SK-N-SH treated with all-trans-retinoic acid at 6 μM for 48 hours (cell line): Measurements from ENCODE around the gene RPN1.

ENCODE experiments used
- ATAC-seq: fragments of 200-7000 bp; cut with Tn5 transposase; 3 replicates; pipeline ENCODE4 v1.9.1; 2020; ENCODE audit warnings: mild to moderate bottlenecking, moderate library complexity
- ARNTL ChIP-seq: fragments of 450-650 bp; formaldehyde crosslinking; IDR thresholded peaks from 2 replicates; pipeline ENCODE4 v1.5.0; 2020; ENCODE audit warnings: low read depth, mild to moderate bottlenecking, moderate library complexity, borderline replicate concordance
- BACH2 ChIP-seq: fragments of 250-450 bp; sonication (Bioruptor Pico); IDR thresholded peaks from 2 replicates; pipeline ENCODE4 v1.9.0; 2021; ENCODE audit warnings: mild to moderate bottlenecking, borderline replicate concordance
- CSDC2 ChIP-seq: fragments of 250-450 bp; sonication (Bioruptor Pico); IDR thresholded peaks from 2 replicates; pipeline ENCODE4 v1.5.0; 2020; ENCODE audit warnings: mild to moderate bottlenecking, moderate library complexity
- ESRRG ChIP-seq: fragments of 250-450 bp; sonication (Bioruptor Pico); IDR thresholded peaks from 2 replicates; pipeline ENCODE4 v1.6.1; 2021; ENCODE audit warnings: mild to moderate bottlenecking
- GLIS3 ChIP-seq: fragments of 250-450 bp; sonication (Bioruptor Pico); IDR thresholded peaks from 2 replicates; pipeline ENCODE4 v1.5.0; 2020; ENCODE audit warnings: mild to moderate bottlenecking, moderate library complexity
- ISL1 ChIP-seq: fragments of 250-450 bp; sonication (Bioruptor Pico); IDR thresholded peaks from 2 replicates; pipeline ENCODE4 v2.1.2; 2022; ENCODE audit warnings: mild to moderate bottlenecking, moderate library complexity
- OSR1 ChIP-seq: fragments of 250-450 bp; sonication (Bioruptor Pico); IDR thresholded peaks from 2 replicates; pipeline ENCODE4 v1.8.0; 2022; ENCODE audit warnings: moderate library complexity, mild to moderate bottlenecking, inconsistent platforms
- PPARA ChIP-seq: fragments of 250-450 bp; sonication (Bioruptor Pico); IDR thresholded peaks from 2 replicates; pipeline ENCODE4 v1.5.0; 2020; ENCODE audit warnings: mild to moderate bottlenecking, borderline replicate concordance
- RARB ChIP-seq: fragments of 250-450 bp; sonication (Bioruptor Pico); IDR thresholded peaks from 2 replicates; pipeline ENCODE4 v1.8.0; 2021; ENCODE audit warnings: mild to moderate bottlenecking, moderate library complexity
- SNAI2 ChIP-seq: fragments of 250-450 bp; sonication (Bioruptor Pico); IDR thresholded peaks from 2 replicates; pipeline ENCODE4 v1.5.0; 2020; ENCODE audit warnings: mild to moderate bottlenecking, moderate library complexity
- TCF4 ChIP-seq: fragments of 250-450 bp; sonication (Bioruptor Pico); IDR thresholded peaks from 2 replicates; pipeline ENCODE4 v1.8.0; 2021; ENCODE audit warnings: mild to moderate bottlenecking, moderate library complexity, borderline replicate concordance
- TOX ChIP-seq: fragments of 250-450 bp; sonication (Bioruptor Pico); IDR thresholded peaks from 2 replicates; pipeline ENCODE4 v1.8.0; 2021; ENCODE audit warnings: mild to moderate bottlenecking, moderate library complexity, borderline replicate concordance
- ZFP3 ChIP-seq: fragments of 250-450 bp; sonication (Bioruptor Pico); IDR thresholded peaks from 2 replicates; pipeline ENCODE4 v1.5.0; 2020; ENCODE audit warnings: mild to moderate bottlenecking, moderate library complexity
- ZFP30 ChIP-seq: fragments of 450-650 bp; formaldehyde crosslinking; IDR thresholded peaks from 2 replicates; pipeline ENCODE4 v1.5.0; 2022; ENCODE audit warnings: mild to moderate bottlenecking, moderate library complexity
- ZNF565 ChIP-seq: fragments of 450-650 bp; formaldehyde crosslinking; conservative IDR thresholded peaks from 2 replicates; pipeline ENCODE4 v1.5.0; 2020; ENCODE audit warnings: low read depth, mild to moderate bottlenecking, moderate library complexity
- ZNF70 ChIP-seq: fragments of 450-650 bp; formaldehyde crosslinking; IDR thresholded peaks from 2 replicates; pipeline ENCODE4 v1.5.0; 2020; ENCODE audit warnings: mild to moderate bottlenecking, moderate library complexity
- ZNF8 ChIP-seq: fragments of 450-650 bp; formaldehyde crosslinking; IDR thresholded peaks from 2 replicates; pipeline ENCODE4 v1.5.0; 2020; ENCODE audit warnings: mild to moderate bottlenecking, moderate library complexity
- TF ChIP-seq, protein P1 (sequence below): fragments of 250-450 bp; sonication (Bioruptor Pico); IDR thresholded peaks from 2 replicates; pipeline ENCODE4 v1.5.1; 2020; ENCODE audit warnings: low read depth, mild to moderate bottlenecking, moderate library complexity
- TF ChIP-seq, protein P2 (sequence below): fragments of 250-450 bp; sonication (Bioruptor Pico); IDR thresholded peaks from 2 replicates; pipeline ENCODE4 v1.8.0; 2021; ENCODE audit warnings: low read depth, mild to moderate bottlenecking, moderate library complexity, borderline replicate concordance
- TF ChIP-seq, protein P3 (sequence below): fragments of 250-450 bp; sonication (Bioruptor Pico); IDR thresholded peaks from 2 replicates; pipeline ENCODE4 v1.5.1; 2021; ENCODE audit warnings: mild to moderate bottlenecking, moderate library complexity
- TF ChIP-seq, protein P4 (sequence below): fragments of 250-450 bp; sonication (Bioruptor Pico); IDR thresholded peaks from 2 replicates; pipeline ENCODE4 v1.5.0; 2020; ENCODE audit warnings: mild to moderate bottlenecking, moderate library complexity

The RPN1 gene

DNA sequence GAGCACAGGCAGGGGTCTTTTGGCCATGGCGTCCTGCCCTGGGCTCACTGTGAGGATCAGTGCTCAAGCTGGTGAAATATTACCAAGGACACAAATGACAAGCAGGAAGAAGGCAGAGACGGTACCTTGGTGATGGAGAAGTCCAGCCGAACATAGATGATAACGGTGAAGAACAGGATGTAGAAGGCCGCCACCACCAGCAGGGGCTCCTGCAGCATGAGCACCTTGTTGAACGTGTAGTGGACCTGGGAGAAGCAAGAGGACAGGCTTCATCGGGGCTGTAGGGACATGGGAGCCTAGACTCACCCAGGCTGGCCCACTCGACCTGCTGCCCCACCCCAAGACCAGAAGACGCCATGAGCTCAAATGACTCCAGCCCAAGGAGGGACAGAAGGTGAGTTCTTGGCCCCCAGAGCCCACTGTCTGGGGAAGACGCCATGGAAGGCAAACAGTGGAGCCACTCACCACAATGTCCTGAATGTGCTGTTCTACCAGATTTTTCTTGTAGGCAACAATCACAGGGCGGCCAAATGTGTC lies 25.1 kb downstream of the RPN1 start:
- ATAC-seq, result no peak
- TF ChIP-seq ISL1 (CRISPR knock-in tag) (no peak), CSDC2 (no peak)

DNA sequence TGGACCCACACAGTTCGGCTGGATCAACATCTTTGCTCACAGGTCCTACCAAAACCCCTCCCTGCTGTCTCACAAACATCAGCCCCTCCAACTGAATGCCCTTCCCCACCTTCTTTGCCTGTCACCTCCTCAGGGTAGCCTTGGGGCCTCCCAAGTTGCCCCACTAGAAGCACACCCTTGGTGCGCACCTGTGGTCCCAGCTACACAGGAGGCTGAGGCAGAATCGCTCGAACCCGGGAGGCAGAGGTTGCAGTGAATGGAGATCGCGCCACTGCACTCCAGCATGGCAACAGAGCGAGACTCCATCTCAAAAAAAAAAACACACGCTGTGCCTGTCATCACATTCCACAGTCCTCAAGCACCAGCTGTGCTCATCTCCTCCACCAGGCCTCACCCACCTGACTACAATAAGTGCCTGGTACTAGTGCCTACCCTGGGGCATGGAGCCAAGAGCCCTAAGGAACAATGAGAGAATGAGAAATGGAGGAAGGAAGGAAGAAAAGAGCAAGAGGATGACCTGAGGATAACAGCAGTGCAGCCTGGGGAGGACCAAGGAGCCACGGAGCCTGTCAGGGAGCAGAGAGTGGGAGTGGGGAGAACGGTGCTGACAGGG lies 26.0 kb downstream of the RPN1 start:
- ATAC-seq, result no peak
- no peak for TF ChIP-seq BACH2 (CRISPR knock-in tag)
- no peak for TF ChIP-seq ZNF8 (CRISPR knock-in tag)
- TF ChIP-seq, protein P1, sequence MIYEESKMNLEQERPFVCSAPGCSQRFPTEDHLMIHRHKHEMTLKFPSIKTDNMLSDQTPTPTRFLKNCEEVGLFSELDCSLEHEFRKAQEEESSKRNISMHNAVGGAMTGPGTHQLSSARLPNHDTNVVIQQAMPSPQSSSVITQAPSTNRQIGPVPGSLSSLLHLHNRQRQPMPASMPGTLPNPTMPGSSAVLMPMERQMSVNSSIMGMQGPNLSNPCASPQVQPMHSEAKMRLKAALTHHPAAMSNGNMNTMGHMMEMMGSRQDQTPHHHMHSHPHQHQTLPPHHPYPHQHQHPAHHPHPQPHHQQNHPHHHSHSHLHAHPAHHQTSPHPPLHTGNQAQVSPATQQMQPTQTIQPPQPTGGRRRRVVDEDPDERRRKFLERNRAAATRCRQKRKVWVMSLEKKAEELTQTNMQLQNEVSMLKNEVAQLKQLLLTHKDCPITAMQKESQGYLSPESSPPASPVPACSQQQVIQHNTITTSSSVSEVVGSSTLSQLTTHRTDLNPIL (CRISPR knock-in tag), result no peak
- TF ChIP-seq OSR1 (CRISPR knock-in tag), result no peak
- TF ChIP-seq ZNF565, result no peak
- TF ChIP-seq, all 23 proteins: peak for 0

DNA sequence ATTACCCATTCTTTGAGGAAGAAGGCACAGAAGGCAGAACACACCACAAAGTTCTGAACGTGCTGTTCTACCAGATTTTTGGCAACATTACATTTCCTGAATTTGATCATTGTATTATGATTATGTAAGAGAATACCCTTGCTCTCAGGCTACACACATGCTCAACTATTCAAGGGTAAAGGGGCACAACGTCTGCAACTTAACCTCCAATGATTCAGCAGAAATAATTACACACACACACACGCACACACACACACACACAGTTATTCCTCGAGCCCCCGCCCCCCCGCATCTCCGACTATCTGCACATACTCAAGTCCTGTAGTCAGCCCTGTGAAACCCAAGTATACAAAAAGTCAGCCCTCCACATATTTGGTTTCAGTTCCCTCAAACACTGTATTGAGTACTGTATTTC lies 26.8 kb downstream of the RPN1 start:
- ATAC-seq, result no peak
- TF ChIP-seq ISL1 (CRISPR knock-in tag), result no peak
- TF ChIP-seq TOX, result no peak
- no peak for TF ChIP-seq ZFP30 (CRISPR knock-in tag)
- no peak for TF ChIP-seq RARB (CRISPR knock-in tag)
- TF ChIP-seq, protein P2, sequence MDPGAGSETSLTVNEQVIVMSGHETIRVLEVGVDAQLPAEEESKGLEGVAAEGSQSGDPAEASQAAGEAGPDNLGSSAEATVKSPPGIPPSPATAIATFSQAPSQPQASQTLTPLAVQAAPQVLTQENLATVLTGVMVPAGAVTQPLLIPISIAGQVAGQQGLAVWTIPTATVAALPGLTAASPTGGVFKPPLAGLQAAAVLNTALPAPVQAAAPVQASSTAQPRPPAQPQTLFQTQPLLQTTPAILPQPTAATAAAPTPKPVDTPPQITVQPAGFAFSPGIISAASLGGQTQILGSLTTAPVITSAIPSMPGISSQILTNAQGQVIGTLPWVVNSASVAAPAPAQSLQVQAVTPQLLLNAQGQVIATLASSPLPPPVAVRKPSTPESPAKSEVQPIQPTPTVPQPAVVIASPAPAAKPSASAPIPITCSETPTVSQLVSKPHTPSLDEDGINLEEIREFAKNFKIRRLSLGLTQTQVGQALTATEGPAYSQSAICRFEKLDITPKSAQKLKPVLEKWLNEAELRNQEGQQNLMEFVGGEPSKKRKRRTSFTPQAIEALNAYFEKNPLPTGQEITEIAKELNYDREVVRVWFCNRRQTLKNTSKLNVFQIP, result no peak
- no peak for TF ChIP-seq ESRRG
- TF ChIP-seq ZNF70 (CRISPR knock-in tag), result no peak
- TF ChIP-seq, protein P1 (CRISPR knock-in tag), result no peak
- no peak for TF ChIP-seq BACH2 (CRISPR knock-in tag)
- no peak for TF ChIP-seq ARNTL
- TF ChIP-seq ZNF565, result no peak
- TF ChIP-seq ZFP3 (CRISPR knock-in tag), result no peak
- TF ChIP-seq, protein P3, sequence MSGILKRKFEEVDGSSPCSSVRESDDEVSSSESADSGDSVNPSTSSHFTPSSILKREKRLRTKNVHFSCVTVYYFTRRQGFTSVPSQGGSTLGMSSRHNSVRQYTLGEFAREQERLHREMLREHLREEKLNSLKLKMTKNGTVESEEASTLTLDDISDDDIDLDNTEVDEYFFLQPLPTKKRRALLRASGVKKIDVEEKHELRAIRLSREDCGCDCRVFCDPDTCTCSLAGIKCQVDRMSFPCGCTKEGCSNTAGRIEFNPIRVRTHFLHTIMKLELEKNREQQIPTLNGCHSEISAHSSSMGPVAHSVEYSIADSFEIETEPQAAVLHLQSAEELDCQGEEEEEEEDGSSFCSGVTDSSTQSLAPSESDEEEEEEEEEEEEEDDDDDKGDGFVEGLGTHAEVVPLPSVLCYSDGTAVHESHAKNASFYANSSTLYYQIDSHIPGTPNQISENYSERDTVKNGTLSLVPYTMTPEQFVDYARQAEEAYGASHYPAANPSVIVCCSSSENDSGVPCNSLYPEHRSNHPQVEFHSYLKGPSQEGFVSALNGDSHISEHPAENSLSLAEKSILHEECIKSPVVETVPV (CRISPR knock-in tag), result no peak
- TF ChIP-seq, protein P4, sequence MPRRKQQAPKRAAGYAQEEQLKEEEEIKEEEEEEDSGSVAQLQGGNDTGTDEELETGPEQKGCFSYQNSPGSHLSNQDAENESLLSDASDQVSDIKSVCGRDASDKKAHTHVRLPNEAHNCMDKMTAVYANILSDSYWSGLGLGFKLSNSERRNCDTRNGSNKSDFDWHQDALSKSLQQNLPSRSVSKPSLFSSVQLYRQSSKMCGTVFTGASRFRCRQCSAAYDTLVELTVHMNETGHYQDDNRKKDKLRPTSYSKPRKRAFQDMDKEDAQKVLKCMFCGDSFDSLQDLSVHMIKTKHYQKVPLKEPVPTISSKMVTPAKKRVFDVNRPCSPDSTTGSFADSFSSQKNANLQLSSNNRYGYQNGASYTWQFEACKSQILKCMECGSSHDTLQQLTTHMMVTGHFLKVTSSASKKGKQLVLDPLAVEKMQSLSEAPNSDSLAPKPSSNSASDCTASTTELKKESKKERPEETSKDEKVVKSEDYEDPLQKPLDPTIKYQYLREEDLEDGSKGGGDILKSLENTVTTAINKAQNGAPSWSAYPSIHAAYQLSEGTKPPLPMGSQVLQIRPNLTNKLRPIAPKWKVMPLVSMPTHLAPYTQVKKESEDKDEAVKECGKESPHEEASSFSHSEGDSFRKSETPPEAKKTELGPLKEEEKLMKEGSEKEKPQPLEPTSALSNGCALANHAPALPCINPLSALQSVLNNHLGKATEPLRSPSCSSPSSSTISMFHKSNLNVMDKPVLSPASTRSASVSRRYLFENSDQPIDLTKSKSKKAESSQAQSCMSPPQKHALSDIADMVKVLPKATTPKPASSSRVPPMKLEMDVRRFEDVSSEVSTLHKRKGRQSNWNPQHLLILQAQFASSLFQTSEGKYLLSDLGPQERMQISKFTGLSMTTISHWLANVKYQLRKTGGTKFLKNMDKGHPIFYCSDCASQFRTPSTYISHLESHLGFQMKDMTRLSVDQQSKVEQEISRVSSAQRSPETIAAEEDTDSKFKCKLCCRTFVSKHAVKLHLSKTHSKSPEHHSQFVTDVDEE (CRISPR knock-in tag), result no peak
- no peak for TF ChIP-seq CSDC2

DNA sequence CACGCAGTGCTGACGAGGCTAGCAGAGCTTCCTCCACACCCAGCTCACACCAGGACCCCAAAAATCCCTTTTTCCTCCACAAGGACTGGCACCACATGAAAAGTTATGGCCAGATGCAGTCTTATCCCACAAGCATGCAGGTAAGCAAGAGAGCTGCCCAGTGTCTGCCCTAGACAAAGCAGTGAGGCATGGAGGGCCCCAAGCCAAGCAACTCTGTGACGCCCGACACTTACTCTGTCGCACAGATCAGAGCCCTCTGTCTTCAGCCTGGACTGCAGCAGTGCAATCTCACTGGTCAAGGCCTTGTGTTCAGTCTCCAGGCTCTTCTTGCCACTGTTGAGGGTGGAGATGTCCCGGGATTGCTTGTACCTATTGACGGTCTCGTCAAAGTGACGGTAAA lies 28.7 kb downstream of the RPN1 start:
- no peak for ATAC-seq

More for the DNA sequence above, 28.7 kb downstream of the RPN1 start:
- TF ChIP-seq OSR1 (CRISPR knock-in tag) (no peak), TOX (no peak), RARB (CRISPR knock-in tag) (no peak), TCF4 (CRISPR knock-in tag) (no peak), GLIS3 (CRISPR knock-in tag) (no peak), PPARA (CRISPR knock-in tag) (no peak), SNAI2 (CRISPR knock-in tag) (no peak)
- TF ChIP-seq, all 23 proteins: peak for 0
